GM19238 (cell line): ENCODE results near the gene LSM4.

Source experiments
- DNase-seq: peaks from one replicate; pipeline ENCODE4 v3.0.0; 2011; ENCODE audit warnings: low spot score; ENCODE audit not compliant: insufficient read length

The LSM4 gene

GRCh38 chr19:18311502-18312091 is 11.3 kb downstream of the LSM4 start:
- DNase-seq: no peak

GRCh38 chr19:18310966-18311365 is 11.9 kb downstream of the LSM4 start:
- no peak for DNase-seq

- no peak for DNase-seq
These were observed 12.6 kb downstream of the LSM4 start for GRCh38 chr19:18310118-18310909.

DNA sequence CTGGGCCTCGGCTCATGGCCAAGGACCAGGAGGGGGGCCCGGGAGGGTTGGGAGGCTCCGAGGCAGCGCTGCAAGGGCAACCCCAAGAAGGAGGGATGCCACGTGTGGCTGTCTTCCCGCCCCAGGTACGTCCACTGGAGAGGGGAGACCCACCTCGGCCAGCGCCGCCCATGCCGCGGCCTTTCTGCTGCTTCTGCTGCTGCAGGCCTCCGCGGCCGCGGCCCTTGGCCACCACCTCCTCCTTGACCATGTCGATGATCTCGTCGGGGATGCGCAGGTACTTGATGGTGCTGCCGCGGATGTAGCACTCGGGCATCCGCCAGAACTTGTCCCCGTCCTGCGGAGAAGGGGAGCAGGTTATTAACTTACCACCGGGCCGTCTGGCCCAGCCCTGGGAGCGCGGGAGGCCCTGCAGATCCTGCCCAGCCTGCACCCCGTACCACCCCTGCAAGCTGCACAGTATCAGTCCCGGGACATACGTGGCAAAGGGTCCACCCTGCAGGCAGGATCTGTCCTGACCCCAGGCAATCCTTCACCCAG is 13.3 kb downstream of the LSM4 start:
- DNase-seq: no peak

DNA sequence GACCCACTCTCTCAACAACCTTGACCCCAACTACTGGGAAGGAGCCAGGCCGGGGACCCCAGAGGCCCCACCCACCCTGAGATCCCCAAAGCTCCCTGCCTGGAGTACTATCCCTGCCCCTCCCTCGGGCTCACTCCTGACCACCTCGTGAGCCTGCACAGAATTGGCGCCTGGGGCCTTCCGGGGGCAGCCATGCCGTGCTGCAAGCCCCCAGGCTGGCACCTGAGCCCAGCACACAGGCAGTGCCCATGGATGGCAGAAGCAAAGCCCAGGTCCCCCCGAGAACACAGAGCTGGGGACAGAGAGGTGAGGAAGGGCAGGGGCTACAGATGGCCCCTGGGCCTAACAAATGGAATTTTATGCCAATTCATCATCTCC is 13.9 kb downstream of the LSM4 start:
- DNase-seq: no peak

DNA sequence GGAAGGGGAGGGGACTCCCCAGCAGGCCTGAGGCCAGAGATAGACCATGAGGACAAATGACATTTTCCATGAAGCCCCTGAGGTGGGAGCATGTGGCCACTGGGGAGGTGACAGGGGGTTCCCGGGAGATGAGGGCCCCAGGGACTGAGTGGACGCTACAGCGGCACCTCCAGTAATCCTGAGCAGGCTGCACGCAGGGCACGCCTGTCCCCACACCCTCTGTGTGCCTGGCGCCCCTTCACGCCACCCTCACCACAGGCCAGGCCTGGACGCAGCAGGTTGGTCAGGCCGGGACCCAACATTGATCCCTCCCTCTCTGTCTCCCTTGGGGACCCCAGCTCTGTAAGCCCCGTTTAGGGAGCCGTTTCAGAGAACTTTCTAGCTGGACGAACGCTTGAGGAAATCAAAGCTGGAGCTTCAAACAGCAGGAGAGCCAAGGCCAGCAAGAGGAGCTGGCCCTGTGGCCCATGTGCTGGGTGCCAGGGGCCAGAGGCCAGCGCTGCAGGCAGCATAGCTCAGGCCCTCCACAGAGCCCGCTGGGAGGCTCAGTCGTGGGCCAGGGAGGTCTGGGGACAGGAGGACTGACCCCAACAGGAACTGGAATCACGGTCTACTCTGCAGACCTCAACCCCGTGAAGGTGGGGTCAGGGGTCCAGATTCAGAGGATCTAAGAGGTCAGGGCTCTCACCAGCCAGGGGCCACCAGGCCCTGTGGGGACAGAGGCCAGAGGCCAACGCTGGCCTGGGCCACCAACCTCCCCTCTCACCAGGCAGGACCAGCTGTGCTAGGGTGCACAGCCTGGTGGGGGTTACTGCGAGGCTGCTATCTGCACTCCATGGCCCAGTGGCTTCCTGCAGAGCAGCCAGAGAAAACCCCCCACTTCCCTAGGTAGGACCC is 14.6 kb downstream of the LSM4 start:
- DNase-seq: no peak

- no peak for DNase-seq
These were observed 15.6 kb downstream of the LSM4 start for GRCh38 chr19:18307271-18307681.

- no peak for DNase-seq
These were observed 16.0 kb downstream of the LSM4 start for GRCh38 chr19:18306888-18307260.

DNA sequence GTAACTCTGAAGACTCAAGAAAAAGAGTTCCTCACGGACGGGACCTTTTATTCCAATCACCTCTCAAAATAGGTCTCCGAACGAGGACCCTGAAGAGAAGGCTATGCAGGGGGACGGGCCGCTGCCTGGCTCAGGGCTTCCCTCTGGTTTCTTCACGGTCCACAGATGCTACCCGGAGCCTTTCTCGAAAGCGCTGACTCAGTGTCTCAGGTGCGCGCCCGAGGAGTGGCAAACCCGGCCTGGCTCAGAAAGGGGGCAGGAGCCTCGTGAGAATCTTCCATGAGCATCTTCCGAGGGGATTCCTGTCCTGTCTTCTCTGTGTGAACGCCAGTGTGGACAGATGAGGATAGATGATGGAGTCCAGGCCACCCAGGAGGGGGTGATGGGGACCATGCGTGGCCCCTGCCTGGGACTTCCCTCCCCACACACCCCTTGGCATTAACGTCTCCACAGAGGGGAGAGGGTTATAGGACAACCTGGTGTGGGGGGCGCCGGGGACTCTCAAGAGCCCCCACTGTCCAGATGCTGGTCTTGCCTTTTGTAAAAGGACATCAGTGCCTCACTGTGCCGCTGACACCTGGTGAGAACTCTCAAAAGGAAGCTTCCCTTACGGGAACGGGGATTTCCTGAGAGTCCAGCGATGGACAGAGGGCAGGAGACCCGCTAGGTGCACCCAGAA is 16.5 kb downstream of the LSM4 start:
- no peak for DNase-seq

DNA sequence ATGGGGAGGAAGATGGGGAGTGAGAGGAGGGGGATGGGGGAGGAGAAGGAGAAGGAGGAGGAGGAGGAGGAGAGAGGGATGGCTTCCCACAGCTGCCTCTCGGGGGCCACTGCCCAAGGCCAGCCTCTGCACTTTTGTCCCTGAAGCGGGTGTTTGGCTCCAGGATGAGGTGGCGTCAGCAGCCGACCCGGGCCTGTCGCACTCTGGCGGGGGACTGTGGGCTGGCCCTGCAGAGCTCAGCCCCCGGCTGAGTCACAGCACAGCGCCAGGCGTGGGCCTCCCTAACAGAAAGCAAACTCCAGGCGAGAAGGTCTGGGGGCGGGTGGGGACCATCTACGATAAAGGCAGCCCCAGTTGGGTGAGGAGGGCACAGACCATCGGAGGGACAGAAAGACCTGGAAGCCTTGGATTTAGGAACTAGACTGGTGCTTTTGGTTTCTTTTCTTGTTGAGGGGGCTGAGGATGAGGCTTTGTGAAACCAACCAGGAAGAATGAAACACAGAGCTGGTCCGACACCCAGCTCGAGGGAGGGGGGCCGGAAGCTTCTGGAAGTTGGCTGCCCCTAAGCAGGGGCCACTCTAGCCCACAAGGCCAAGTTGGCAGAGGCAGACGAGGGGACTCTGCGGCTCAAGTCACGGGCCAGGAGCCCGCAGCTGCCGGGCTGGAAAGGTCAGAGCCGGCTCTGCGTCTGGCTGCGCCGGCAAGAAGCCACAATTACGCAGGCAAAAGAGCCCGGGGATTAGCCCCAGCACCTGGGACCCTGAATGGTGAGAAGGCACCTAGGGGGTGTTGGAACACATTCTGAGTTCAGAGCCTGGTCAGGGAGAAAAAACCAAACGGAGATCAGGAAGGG is 18.2 kb downstream of the LSM4 start:
- DNase-seq: peak; percentile 87

DNA sequence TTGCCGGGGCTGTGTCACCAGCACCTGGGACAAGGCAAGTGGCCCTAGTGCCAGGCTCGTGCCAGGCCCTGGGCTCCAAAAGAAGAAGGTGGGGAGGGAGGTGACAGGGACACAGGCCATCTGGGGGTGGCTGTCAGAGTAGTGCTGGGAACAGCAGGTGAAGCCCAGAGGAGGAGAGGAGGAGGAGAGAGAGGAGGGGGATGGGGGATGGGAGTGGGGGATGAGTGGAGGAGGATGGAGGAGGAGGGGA is 18.7 kb downstream of the LSM4 start:
- DNase-seq: no peak

- DNase-seq: no peak
These were observed 21.2 kb downstream of the LSM4 start for GRCh38 chr19:18301718-18302111.

GRCh38 chr19:18300930-18301717 is 21.8 kb downstream of the LSM4 start:
- no peak for DNase-seq

GRCh38 chr19:18299654-18300053 is 23.2 kb downstream of the LSM4 start:
- DNase-seq: no peak

DNA sequence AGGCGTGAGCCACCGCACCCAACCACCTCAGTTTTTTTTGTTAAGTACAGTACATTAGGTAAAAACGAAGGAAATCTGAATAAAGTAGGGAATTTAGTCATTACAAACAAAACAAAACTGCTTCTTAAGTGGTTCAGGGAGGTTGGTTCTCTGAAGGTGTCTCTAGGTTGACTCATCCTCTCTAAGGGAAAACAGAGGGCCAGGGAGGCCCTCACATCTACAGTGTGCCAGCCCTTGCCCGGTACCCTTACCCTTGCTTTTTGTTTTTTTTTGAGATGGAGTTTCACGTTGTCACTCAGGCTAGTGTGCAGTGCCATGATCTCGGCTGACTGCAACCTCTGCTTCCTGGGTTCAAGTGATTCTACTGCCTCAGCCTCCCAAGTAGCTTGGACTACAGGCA is 24.3 kb downstream of the LSM4 start:
- DNase-seq: no peak

DNA sequence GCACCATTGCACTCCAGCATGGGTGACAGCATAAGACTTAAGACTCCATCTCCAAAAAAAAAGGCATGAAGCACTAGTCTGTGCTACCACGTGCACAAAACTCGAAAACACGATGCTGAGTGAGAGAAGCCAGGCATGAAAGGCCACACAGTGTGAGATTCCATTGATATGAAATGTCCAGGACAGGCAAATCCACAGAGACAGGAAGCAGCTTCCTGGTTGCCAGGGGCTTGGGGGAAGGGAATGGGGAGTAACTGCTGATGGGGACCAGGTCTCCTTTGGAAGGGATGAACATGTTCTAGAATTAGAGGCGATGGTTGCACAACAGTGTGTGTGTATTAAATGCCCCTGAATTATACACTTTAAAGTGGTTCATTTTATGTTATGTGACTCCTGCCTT is 25.6 kb downstream of the LSM4 start:
- no peak for DNase-seq

GRCh38 chr19:18295034-18295451 is 27.8 kb downstream of the LSM4 start:
- no peak for DNase-seq

GRCh38 chr19:18294467-18294864 is 28.4 kb downstream of the LSM4 start:
- peak; percentile 45 for DNase-seq

GRCh38 chr19:18293642-18294466 is 29.0 kb downstream of the LSM4 start:
- DNase-seq: no peak
